Measurements from ENCODE around the gene SZT2.

The SZT2 gene

DNA sequence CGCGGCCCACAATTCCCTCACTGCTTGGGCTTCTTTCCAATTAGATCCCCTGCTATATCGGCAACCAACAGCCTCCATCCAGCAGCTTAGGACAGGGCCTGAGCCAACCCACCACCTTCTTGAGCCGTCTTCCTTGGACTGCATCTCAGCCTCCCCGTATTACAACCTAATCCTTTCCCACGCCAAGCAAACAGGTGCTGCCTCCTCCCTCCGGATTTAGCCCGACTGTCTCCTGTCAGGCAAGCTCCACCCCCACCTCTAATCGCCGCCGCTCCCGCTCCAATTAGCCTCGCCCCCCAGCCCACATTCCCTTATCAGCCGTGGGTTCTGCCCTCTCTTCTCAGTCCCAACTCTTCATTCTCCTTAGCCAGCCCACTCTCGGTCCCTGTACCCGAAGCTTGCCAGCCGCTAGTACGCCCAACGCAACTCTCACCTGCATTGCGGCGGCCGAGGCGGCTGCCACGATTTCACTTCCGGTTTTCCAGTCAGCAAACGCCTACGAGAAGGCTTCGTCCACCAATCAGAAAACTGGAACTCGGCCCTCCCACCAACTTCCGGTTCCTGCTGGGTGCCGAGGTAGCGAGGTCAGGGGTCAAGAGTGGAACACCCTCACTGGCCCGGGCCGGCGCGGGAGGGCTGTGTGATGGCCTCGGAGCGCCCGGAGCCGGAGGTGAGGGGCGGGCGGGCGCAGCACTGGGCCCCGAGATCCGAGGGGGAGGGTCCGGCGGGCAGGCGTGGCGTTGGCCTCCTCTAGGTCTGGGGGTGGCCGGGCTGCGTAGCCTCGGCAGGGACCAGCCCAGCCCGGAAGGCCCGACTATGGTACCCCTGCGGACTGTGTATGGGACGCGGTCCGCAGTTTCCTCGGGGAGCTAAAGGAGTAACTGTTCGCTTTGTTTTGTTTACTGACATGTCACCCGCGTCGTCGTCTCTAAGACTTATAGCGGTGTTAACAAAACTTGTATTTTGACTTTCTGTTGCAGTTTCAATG, at the start of gene SZT2, which contains the start of gene MED8:
TSS of gene SZT2 (plus strand) at position 574 of the 988 bp plus-strand sequence. CDS start at position 644, 70 bp downstream.
TSS of gene MED8 (minus strand) at position 475 of the 988 bp plus-strand sequence. CDS start at position 439, 36 bp downstream.
- peak within 1 kb of the TSS; percentile 83 for H3K27ac ChIP-seq
- TF ChIP-seq, protein P1, sequence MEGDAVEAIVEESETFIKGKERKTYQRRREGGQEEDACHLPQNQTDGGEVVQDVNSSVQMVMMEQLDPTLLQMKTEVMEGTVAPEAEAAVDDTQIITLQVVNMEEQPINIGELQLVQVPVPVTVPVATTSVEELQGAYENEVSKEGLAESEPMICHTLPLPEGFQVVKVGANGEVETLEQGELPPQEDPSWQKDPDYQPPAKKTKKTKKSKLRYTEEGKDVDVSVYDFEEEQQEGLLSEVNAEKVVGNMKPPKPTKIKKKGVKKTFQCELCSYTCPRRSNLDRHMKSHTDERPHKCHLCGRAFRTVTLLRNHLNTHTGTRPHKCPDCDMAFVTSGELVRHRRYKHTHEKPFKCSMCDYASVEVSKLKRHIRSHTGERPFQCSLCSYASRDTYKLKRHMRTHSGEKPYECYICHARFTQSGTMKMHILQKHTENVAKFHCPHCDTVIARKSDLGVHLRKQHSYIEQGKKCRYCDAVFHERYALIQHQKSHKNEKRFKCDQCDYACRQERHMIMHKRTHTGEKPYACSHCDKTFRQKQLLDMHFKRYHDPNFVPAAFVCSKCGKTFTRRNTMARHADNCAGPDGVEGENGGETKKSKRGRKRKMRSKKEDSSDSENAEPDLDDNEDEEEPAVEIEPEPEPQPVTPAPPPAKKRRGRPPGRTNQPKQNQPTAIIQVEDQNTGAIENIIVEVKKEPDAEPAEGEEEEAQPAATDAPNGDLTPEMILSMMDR (conservative IDR thresholded peaks at IDR 0.05), result no peak

DNA sequence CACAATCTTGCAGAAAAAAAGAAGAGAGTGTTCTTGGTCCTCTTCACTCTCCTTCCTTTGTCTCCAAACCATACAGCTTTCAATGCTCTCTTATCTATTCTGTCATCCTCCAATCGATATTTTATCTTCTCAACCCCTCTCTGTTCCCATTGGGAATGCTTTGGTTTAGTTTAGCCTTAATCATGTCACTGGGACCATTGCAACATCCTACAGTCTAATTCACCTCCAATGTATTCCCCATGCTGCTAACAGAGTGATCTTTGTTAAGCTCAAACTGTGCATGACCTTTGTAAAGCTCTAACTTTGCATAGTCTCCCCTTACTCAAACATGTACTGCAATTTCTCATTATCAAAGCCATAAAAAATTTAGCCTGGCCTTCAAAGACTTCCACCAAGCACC, 49.1 kb upstream of the SZT2 start:
- TF ChIP-seq, protein P1 (conservative IDR thresholded peaks at IDR 0.05), result no peak
- H3K27ac ChIP-seq, result no peak overlapping the region

DNA sequence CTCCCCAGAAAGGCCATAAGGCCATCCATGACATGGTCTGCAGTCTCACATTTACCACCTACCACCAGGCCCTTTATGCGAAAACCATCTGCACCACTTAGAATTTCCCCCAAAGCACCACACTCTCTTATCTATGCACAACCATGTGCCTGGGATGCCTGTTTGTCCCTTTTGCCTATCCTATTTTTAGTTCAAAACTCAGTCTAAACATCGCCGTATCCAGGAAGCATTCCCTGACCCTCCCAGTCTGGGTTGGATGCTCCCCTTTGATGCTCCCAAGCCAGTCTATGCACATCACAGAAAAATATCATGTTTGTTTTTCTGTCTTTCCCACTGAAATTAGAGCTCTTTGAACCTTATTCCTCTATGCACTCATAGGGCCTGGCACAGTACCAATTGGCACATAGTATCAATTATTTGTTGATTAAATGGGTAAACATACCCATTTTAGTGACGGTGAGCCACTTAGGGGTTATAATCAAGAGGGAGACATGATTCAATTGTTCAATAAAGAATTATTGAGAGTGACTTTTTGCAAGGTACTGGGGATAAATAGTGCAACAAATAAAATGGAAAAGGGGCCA, 45.3 kb upstream of the SZT2 start:
- TF ChIP-seq, protein P1 (conservative IDR thresholded peaks at IDR 0.05), result no peak
- H3K27ac ChIP-seq, result no peak overlapping the region

DNA sequence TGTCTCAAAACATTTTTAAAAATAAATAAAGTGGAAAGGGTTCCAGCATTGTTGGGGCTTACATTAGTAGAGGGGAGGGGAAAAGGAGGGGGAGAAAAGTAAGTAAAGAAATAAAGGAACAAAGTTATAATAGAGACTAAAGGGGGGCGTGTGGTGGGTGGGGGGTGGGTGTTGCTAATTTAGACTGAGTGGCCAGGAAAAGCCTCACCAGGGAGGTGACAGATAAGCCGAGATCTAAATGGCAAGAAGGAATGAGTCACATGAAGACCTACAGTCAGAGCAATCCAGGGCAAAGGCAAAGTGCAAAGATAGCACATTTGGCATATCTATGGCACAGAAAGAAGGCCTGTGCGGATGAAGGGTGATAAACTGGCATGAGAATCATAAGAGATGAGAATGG, 44.6 kb upstream of the SZT2 start:
- TF ChIP-seq, protein P1 (conservative IDR thresholded peaks at IDR 0.05), result no peak

DNA sequence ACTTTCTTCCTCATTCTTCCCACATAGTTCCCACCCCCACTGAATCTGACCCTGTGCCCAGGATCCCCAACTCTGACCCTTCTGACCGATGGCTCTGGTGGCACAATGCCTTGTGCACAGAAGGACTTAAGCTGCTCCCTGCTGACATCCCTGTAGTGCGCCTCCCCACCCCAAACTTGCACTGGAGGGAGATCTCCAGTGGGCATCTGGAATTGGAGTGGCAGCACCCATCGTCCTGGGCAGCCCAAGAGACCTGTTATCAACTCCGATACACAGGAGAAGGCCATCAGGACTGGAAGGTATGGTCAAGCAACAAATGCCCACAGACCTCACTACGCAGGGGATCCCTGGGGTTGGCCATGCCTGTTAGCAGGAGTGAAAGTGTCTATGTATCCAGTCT, 43.1 kb upstream of the SZT2 start:
- H3K27ac ChIP-seq, result no peak overlapping the region
- TF ChIP-seq, protein P1 (conservative IDR thresholded peaks at IDR 0.05), result no peak

More for the DNA sequence above, 44.6 kb upstream of the SZT2 start:
- no peak overlapping the region for H3K27ac ChIP-seq

DNA sequence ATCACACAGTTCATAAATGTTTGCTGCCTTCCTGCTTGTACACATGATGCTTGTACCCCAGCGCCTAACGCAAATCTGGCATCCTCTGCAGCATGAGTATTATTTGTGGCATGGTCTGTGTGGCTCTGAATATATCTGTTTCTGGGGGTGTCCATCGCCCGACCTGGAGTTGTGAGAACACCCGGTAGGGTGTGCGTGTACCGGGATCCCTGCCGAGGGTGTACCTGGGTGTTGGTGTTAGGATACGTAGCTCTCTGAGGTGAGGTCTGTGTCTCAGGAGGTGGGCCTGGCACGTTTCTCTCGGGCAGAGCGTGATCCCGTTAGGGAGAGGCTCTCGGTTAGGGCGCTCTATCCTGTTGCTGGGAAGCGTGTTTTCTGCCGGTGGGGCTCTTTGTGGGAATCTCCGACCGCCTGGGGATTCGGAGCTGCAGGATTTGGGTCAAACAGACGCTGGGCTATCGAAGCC, 41.3 kb upstream of the SZT2 start:
- H3K27ac ChIP-seq, result peak overlapping the region; percentile 93
- TF ChIP-seq, protein P1 (conservative IDR thresholded peaks at IDR 0.05), result no peak

Data from VCaP (cell line).